NCI-H345 (cell line): Measurements from ENCODE around the gene TNIP1.

ENCODE experiments used
- DNase-seq: peaks from one replicate; lab custom pipeline; 2025; lab: John Stamatoyannopoulos, UW

The TNIP1 gene

DNA sequence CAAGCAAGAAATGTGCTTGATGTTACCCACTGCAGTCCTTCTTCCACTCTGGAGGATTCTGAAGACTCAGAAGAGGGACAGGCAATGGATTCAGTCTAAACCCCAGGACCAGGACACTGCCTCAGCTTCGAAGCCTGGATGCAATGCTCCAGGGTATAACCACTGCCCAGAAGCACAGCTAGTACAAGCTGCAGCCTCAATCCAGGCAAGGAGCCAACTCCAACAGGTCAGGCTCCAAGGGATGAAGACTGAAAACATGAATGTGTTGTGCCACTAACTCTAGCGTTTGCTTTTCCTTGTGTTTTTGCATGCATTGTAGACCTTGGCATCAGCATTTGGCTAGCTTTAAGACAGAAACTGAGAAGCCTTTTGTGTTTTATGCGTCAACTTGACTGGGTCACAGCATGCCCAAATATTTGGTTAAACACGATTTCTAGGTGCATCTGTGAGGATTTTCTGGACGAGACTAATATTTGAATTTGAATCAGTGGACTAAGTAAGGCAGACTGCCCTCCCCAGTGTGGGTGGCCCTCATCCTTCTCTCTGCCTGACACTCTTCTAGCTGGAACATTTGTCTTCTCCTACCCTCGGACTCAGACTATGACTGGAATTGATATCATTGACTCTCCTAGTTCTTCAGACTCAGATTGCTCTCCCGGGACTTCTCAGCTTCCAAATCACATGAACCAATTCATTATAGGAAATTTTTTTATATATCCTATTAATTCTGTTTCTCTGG is 81.0 kb downstream of the TNIP1 start:
- no peak for DNase-seq

DNA sequence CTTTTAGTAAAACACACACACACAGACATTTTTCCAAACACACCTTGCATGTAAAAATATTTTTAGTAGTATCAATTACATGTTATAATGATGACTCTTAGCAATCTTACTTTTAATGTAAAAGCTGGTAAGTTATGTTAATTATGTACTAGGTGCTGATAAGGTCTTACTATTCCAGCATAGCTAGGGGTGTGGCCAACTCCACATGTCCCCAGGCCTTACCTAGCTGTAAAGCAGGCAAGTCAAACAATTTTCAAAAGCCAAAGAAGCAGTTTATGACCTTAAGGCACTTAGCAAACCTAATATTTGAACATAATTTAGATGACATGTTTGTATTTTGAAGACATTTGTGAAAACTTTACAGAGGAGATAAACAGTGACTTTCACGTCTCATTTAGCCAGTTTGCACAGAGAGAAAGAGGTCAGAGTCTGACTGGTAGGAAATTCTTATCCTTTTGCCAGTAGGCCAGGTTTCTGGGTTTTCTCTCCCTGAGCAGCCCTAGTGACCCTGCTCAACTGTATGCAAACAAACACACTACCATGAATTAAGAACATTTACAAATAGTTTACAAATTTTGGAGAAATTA is 86.9 kb downstream of the TNIP1 start:
- no peak for DNase-seq

DNA sequence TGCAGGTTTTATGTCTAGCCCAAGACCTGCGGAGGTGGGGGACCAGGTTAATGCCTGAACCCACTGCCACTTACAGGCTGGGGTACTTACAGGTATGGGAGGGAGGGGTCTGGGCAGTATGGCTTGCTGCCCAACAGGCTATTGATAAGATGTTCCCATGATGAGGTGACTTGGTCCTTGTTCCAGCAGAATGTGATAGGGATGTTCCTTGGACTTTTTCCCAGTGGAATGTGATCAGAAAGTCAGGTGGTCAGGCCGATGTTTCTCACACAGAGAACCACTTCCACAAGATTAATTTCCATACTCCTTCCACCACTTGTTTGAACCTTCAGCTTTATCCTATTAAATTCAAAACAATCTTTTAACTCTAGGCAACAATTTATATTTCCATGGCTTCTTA is 87.4 kb downstream of the TNIP1 start:
- DNase-seq, result no peak

DNA sequence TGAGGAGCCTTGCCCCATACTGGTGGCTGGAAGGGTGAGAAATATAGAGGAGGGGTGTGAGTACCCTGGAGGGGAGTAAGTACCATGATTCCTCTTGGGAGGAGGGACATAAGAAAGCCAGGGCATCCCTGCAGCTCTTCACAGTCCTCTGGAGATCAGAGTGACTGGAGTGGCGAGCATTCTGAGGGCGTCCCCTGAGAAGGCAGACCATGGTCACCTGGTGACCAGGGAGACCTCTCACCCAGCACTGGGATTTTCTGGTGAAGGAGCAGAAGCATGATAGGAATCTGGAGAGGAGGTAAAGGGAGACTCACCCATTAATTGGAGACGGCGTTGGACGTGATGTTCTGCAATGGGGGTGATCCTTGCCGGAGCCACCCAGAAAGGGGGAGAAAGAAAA is 88.1 kb downstream of the TNIP1 start:
- DNase-seq, result no peak

DNA sequence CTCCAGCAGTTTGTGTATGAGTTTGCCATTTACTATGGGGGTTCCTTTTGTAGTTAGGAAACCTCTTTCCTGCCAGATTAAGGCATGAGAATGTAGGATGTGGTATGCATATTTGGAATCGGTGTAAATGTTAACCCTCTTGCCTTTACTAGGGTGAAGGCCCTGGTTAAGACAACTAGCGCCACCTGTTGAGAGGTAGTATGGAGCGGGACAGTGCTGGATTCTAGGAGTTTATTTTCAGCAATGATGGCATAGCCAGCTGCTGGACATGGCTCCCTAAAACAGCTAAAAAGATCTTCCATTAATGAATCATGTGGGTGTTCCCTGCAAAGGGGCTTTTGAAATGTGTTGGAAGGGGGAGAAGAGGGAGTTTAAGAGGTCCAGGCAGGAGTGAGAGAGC is 91.1 kb downstream of the TNIP1 start:
- no peak for DNase-seq

DNA sequence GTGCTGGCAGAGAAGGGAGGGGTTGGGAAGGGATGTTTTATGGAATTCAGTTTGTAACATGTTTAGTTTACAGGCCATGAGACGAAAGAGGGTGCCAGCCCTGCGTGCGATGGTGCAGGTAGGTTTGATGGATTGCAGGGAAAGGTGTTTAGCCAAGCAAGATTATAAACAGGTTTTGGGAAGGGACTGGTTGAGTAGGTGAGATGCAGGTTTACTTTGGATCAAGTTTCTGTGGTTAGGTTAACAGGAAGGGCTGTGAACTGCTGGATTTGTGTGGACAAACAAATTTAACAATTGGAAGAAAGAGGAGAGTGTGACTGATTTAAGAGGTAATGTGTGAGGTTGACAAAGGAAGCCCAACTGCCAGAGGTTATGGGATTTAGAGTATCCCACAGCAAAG is 93.1 kb downstream of the TNIP1 start:
- DNase-seq, result peak; percentile 13
